ENCODE measurements around the gene ASPDH.

Gene ASPDH

DNA sequence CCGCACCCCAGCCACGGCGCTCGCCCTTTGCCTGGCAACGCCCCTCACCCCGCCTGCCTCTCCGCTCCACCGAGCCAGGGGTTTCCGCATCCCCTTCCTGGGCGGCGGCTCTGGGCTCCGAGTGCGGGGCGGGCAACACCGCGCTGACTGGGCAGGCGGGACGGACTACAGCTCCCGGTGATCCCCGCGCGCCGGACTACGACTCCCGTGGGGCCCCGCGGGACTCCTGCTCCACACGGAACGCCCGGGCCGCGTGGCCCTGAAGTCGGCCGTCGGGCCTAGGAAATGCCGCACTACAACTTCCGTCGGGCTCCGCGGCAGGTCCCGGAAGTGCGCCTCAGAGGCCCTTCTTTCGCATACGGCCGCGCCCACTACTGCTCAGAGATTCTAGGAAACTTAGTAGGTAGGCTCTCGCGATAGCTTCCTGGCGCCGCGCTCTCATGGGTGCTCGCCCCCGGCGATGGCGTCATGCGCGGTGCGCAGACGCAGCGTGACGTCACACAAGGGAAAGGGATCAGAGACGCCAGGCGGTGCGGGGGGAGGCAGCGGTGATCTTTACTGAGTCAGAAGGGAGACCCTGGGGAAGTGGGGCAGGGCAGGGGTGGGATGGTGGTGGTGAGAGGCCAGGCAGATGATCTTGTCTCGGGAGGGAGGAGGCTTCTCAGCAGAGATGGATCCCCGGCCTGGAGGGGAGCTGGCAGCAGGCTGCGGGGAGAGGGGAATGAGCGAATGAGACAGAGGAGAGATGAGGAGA is 2.5 kb downstream of the ASPDH start, which contains the start of gene JOSD2:
Gene JOSD2, minus strand, starts transcription at position 123 of the 754 bp plus-strand sequence. CDS start 760 bp downstream, outside the sequence.
- peak within 1 kb of the TSS; percentile 70 for H3K27ac ChIP-seq

DNA sequence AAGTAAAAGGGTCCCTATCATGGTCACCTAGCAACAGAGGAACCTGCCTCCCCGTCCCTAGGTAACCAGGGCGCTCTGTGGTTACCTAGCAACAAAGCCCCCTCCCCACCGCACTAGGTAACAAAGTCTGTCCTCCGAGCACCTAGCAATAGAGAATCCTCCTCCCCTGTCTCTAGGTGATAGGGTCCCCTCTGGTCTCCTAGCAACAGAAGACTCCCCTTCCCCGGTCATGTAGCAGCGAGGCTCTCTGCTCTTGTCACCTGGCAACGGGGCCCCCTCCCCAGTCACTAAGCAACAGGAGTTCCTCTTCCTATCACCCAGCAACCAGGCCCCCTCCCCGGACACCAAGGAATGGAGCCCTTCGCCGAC is 3.0 kb downstream of the ASPDH start:
- Histone ChIP-seq H3K27me3 (ENCODE audit: insufficient read depth, low read depth, severe bottlenecking) (no peaks in the 10 kb centered on the region), H3K27ac (peak overlapping the region; percentile 38), H3K36me3 (no peaks in the 10 kb centered on the region), H3K9me3 (ENCODE audit: severe bottlenecking) (no peaks in the 10 kb centered on the region), H3K4me3 (ENCODE audit: low read depth, low read length) (peak overlapping the region; percentile 71)
- TF ChIP-seq, protein P1, sequence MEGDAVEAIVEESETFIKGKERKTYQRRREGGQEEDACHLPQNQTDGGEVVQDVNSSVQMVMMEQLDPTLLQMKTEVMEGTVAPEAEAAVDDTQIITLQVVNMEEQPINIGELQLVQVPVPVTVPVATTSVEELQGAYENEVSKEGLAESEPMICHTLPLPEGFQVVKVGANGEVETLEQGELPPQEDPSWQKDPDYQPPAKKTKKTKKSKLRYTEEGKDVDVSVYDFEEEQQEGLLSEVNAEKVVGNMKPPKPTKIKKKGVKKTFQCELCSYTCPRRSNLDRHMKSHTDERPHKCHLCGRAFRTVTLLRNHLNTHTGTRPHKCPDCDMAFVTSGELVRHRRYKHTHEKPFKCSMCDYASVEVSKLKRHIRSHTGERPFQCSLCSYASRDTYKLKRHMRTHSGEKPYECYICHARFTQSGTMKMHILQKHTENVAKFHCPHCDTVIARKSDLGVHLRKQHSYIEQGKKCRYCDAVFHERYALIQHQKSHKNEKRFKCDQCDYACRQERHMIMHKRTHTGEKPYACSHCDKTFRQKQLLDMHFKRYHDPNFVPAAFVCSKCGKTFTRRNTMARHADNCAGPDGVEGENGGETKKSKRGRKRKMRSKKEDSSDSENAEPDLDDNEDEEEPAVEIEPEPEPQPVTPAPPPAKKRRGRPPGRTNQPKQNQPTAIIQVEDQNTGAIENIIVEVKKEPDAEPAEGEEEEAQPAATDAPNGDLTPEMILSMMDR (IDR thresholded peaks at IDR 0.05; ENCODE audit: low read depth, low read length): no peak
- DNase-seq: no peak

More for the DNA sequence above, 2.5 kb downstream of the ASPDH start, which contains the start of gene JOSD2:
- Histone ChIP-seq H3K4me3 (ENCODE audit: low read depth, low read length) (peak within 1 kb of the TSS; percentile 71), H3K36me3 (peaks cover 3% of the 10 kb centered on the region; the same call in 1 of the 2 replicates), H3K27me3 (ENCODE audit: insufficient read depth, low read depth, severe bottlenecking) (no peaks in the 10 kb centered on the region), H3K9me3 (ENCODE audit: severe bottlenecking) (no peaks in the 10 kb centered on the region)
- TF ChIP-seq, protein P1 (IDR thresholded peaks at IDR 0.05; ENCODE audit: low read depth, low read length): no peak
- peak; percentile 99 for DNase-seq

DNA sequence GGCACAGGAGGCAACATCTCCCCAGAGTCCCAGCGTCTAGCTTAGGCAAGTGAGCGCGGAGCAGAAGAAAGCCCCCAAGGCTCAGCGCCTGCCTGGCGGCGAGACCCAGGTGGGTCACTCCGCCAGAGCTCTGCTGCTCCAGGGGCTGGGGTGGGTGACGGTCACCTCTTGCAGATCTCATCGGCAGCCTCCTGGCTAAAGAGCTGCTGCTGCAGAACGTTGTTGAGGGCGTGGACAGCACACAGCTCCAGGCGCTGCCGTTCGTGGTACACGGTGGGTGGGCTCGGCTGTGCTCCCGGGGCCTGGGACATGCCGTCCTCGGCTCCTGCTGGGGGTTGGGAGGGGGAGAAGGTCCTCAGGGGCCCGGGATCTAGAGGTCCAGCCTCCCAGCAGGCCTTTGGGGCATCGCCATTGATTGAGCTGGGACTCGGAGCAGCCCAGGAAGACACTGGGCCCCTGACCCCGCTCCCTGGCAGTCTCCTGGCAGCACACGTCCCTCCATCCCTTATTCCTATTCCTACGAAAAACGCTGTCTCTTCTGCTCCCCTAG is 3.5 kb downstream of the ASPDH start:
- Histone ChIP-seq H3K4me3 (ENCODE audit: low read depth, low read length) (peak overlapping the region; percentile 71), H3K9me3 (ENCODE audit: severe bottlenecking) (no peaks in the 10 kb centered on the region), H3K27me3 (ENCODE audit: insufficient read depth, low read depth, severe bottlenecking) (no peaks in the 10 kb centered on the region), H3K27ac (no peak overlapping the region), H3K36me3 (no peaks in the 10 kb centered on the region)
- DNase-seq: no peak
- TF ChIP-seq, protein P1 (IDR thresholded peaks at IDR 0.05; ENCODE audit: low read depth, low read length): no peak

DNA sequence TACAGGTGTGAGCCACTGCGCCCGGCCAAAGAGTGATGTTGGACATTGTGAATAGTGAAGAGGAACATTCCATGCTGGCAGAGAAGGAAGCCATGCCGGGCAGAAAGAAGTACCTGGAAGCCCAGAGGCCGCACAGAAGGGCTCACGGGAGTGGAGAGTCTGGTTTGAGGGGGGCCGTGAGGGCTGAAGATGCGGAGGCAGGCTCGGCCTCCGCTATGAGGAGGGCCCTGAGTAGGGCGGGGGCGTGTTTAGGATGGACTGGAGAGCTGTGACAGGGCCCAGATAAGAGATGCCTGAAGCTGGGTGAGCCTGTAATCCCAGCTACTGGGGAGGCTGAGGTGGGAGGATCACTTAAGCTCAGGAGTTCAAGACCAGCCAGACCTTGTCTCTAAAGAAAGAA is 4.3 kb downstream of the ASPDH start:
- DNase-seq: no peak
- H3K9me3 ChIP-seq (ENCODE audit: severe bottlenecking): no peaks in the 10 kb centered on the region
- no peaks in the 10 kb centered on the region for H3K27me3 ChIP-seq (ENCODE audit: insufficient read depth, low read depth, severe bottlenecking)
- TF ChIP-seq, protein P1 (IDR thresholded peaks at IDR 0.05; ENCODE audit: low read depth, low read length): no peak
- H3K27ac ChIP-seq: no peak overlapping the region
- no peaks in the 10 kb centered on the region for H3K36me3 ChIP-seq
- H3K4me3 ChIP-seq (ENCODE audit: low read depth, low read length): no peak overlapping the region

DNA sequence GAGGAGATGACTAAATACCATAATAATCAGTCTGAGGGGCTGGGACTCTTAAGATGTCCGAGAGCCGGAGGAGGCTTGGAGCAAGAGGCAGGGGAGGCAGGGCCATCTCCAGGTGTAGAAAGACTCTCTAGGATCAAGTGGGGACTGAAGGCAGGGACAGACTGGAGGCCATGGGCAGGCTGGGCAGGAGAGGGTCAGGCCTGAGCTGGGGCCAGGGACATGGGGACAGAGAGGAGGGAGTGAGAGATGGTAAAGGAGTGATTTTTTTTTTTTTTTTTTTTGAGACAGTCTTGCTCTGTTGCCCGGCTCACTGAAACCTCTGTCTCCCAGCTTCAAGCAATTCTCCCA is 4.9 kb downstream of the ASPDH start:
- Histone ChIP-seq H3K9me3 (ENCODE audit: severe bottlenecking) (no peaks in the 10 kb centered on the region), H3K4me3 (ENCODE audit: low read depth, low read length) (no peak overlapping the region), H3K27me3 (ENCODE audit: insufficient read depth, low read depth, severe bottlenecking) (no peaks in the 10 kb centered on the region), H3K27ac (no peak overlapping the region), H3K36me3 (no peaks in the 10 kb centered on the region)
- TF ChIP-seq, protein P1 (IDR thresholded peaks at IDR 0.05; ENCODE audit: low read depth, low read length): no peak
- no peak for DNase-seq
